H1 (cell line): Measurements from ENCODE around the gene TMEM92. TPM values are rescaled to one million over a fixed set of nuclear protein-coding genes. Genes with fewer than 3 reads are reported as not detected.

Experiments
- CTCF ChIA-PET: fragments of 300-600 bp; sonication (Branson Sonifier 250); formaldehyde crosslinking; loops from one replicate; lab custom pipeline; 2021; ENCODE audit not compliant: partially characterized antibody; lab: Charles Lee
- POLR2A ChIA-PET: fragments of 300-600 bp; sonication (Branson Sonifier 250); formaldehyde crosslinking; loops from one replicate; lab custom pipeline; 2021; ENCODE audit warnings: inconsistent platforms; ENCODE audit not compliant: partially characterized antibody; lab: Charles Lee
- DNase-seq, 2 experiments: peaks; one replicate each; pipeline versions ENCODE4 v3.0.0 to v3.0.0-alpha.2; 2010 to 2022; ENCODE audit warnings: low spot score in 2 of 2, low read depth in 1 of 2, mixed read lengths in 1 of 2
- FAIRE-seq: peaks from 2 replicates; lab custom pipeline; 2011; peaks lifted over from hg19 to GRCh38; lab: Jason Lieb, UNC
- H2AFZ ChIP-seq: 2 replicates; pipeline ENCODE4 v1.8.1; 2012; ENCODE audit warnings: low read length, inconsistent platforms
- H2AK5ac ChIP-seq: 2 replicates; pipeline ENCODE4 v1.6.1; 2013; ENCODE audit warnings: low read depth, low read length
- H2BK120ac ChIP-seq: replicated peaks from 2 replicates; pipeline ENCODE3; 2013; ENCODE audit warnings: low read depth, low read length, inconsistent platforms
- H2BK12ac ChIP-seq: 2 replicates; pipeline ENCODE4 v1.6.1; 2013; ENCODE audit warnings: low read depth, low read length
- H2BK15ac ChIP-seq: 2 replicates; pipeline ENCODE4 v1.6.1; 2013; ENCODE audit warnings: low read length
- H2BK20ac ChIP-seq: 2 replicates; pipeline ENCODE4 v1.6.1; 2013; ENCODE audit warnings: low read length
- H2BK5ac ChIP-seq: 2 replicates; pipeline ENCODE4 v1.6.1; 2013; ENCODE audit warnings: low read depth, low read length
- H3K14ac ChIP-seq: 2 replicates; pipeline ENCODE4 v1.6.1; 2013; ENCODE audit warnings: inconsistent platforms; ENCODE audit not compliant: insufficient read length
- H3K18ac ChIP-seq: 2 replicates; pipeline ENCODE4 v1.6.1; 2013; ENCODE audit warnings: low read length; ENCODE audit errors: extremely low read depth
- H3K23ac ChIP-seq: 2 replicates; pipeline ENCODE4 v1.6.1; 2013; ENCODE audit warnings: inconsistent platforms; ENCODE audit not compliant: insufficient read length
- H3K23me2 ChIP-seq: 2 replicates; pipeline ENCODE4 v1.6.1; 2013; ENCODE audit warnings: low read depth, low read length
- H3K27ac ChIP-seq: 2 replicates; pipeline ENCODE4 v1.6.1; 2011; ENCODE audit warnings: low read depth, low read length, inconsistent platforms
- H3K27me3 ChIP-seq, 4 experiments: replicated peaks in 1 of 4; 1 replicate in 1 of 4; 2 replicates in 3 of 4; pipeline versions ENCODE4 v1.6.1 to v1.8.1; 2011 to 2013; ENCODE audit warnings: low read length in 3 of 4, mild to moderate bottlenecking in 3 of 4, inconsistent platforms in 2 of 4, mixed read lengths in 2 of 4, moderate library complexity in 1 of 4; ENCODE audit not compliant: control insufficient read depth in 3 of 4, insufficient read depth in 3 of 4; ENCODE audit errors: extremely low read depth in 1 of 4
- H3K36me3 ChIP-seq, 4 experiments: 2 replicates each; pipeline versions ENCODE4 v1.6.1 to v1.8.1; 2011 to 2013; ENCODE audit warnings: mild to moderate bottlenecking in 4 of 4, low read length in 3 of 4, moderate library complexity in 2 of 4, control low read depth in 1 of 4, inconsistent platforms in 1 of 4; ENCODE audit not compliant: insufficient read depth in 4 of 4, control insufficient read depth in 2 of 4
- H3K4ac ChIP-seq: replicated peaks from 2 replicates; pipeline ENCODE3; 2013; ENCODE audit warnings: low read length, low read depth, mixed read lengths, inconsistent platforms; ENCODE audit not compliant: insufficient read length
- H3K4me1 ChIP-seq, 4 experiments: replicated peaks in 1 of 4; 1 replicate in 1 of 4; 2 replicates in 3 of 4; pipeline versions ENCODE4 v1.6.1 to v1.8.1; 2011 to 2013; ENCODE audit warnings: low read length in 3 of 4, inconsistent platforms in 2 of 4, mixed read lengths in 1 of 4; ENCODE audit not compliant: insufficient read depth in 4 of 4, control insufficient read depth in 3 of 4
- H3K4me2 ChIP-seq, 2 experiments: 2 replicates each; pipeline versions ENCODE4 v1.6.1 to v1.8.1; 2011 to 2013; ENCODE audit warnings: low read depth in 2 of 2, low read length in 2 of 2, control low read depth in 1 of 2, inconsistent platforms in 1 of 2, mild to moderate bottlenecking in 1 of 2; ENCODE audit not compliant: insufficient read depth in 1 of 2
- H3K4me3 ChIP-seq, 4 experiments: fragments of 200-600, 300-600 bp in 1 of 4; sonication (generic), shearing (Covaris generic), sonication (Bioruptor Twin) in 1 of 4; 2 replicates each; pipeline versions ENCODE4 v1.5.1 to v1.8.1; 2011 to 2016; ENCODE audit warnings: low read length in 4 of 4, low read depth in 3 of 4, control low read depth in 2 of 4, inconsistent platforms in 2 of 4, mild to moderate bottlenecking in 2 of 4, mixed read lengths in 1 of 4, moderate library complexity in 1 of 4; ENCODE audit not compliant: insufficient read depth in 2 of 4; ENCODE audit errors: extremely low read depth in 1 of 4
- H3K56ac ChIP-seq: replicated peaks from 2 replicates; pipeline ENCODE3; 2013; ENCODE audit warnings: low read depth, mild to moderate bottlenecking, mixed read lengths, low read length, inconsistent platforms; ENCODE audit not compliant: insufficient read length
- H3K79me1 ChIP-seq: 2 replicates; pipeline ENCODE4 v1.6.1; 2013; ENCODE audit warnings: low read depth, low read length, control low read depth
- H3K79me2 ChIP-seq, 2 experiments: 2 replicates each; pipeline versions ENCODE4 v1.6.1 to v1.8.1; 2012 to 2013; ENCODE audit warnings: low read length in 2 of 2, mild to moderate bottlenecking in 2 of 2, inconsistent platforms in 1 of 2; ENCODE audit not compliant: insufficient read depth in 2 of 2, control insufficient read depth in 1 of 2
- H3K9ac ChIP-seq, 4 experiments: replicated peaks in 1 of 4; 1 replicate in 1 of 4; 2 replicates in 3 of 4; pipeline versions ENCODE4 v1.6.1 to v1.8.1; 2011 to 2013; ENCODE audit warnings: low read depth in 3 of 4, low read length in 3 of 4, control low read depth in 2 of 4, mild to moderate bottlenecking in 2 of 4, moderate library complexity in 2 of 4, inconsistent platforms in 1 of 4; ENCODE audit errors: extremely low read depth in 1 of 4
- H3K9me3 ChIP-seq, 2 experiments: 2 replicates each; pipeline versions ENCODE4 v1.6.1 to v1.8.1; 2012 to 2013; ENCODE audit warnings: mild to moderate bottlenecking in 2 of 2, moderate library complexity in 2 of 2, control low read depth in 1 of 2, inconsistent platforms in 1 of 2, low read depth in 1 of 2, low read length in 1 of 2, mixed read lengths in 1 of 2; ENCODE audit not compliant: insufficient read depth in 2 of 2
- H4K20me1 ChIP-seq, 2 experiments: replicated peaks in 1 of 2; 2 replicates each; pipeline versions ENCODE3 to v1.8.1; 2011 to 2013; ENCODE audit warnings: inconsistent platforms in 2 of 2, low read length in 2 of 2, mild to moderate bottlenecking in 1 of 2; ENCODE audit not compliant: insufficient read depth in 2 of 2, control insufficient read depth in 1 of 2
- H4K5ac ChIP-seq: 2 replicates; pipeline ENCODE4 v1.6.1; 2013; ENCODE audit warnings: low read length, low read depth, mixed read lengths, inconsistent platforms; ENCODE audit not compliant: insufficient read length
- H4K8ac ChIP-seq: 2 replicates; pipeline ENCODE4 v1.8.0; 2013; ENCODE audit warnings: mild to moderate bottlenecking, moderate library complexity, low read length, inconsistent platforms; ENCODE audit not compliant: insufficient read depth; ENCODE audit errors: extremely low read depth
- H4K91ac ChIP-seq: replicated peaks from 2 replicates; pipeline ENCODE3; 2013; ENCODE audit warnings: low read length, mixed read lengths, inconsistent platforms; ENCODE audit not compliant: insufficient read length
- ASH2L ChIP-seq: fragments of 200-600, 300-600 bp; sonication (generic); IDR thresholded peaks from one replicate; pipeline ENCODE4 v1.7.1; 2017; ENCODE audit warnings: low read length
- KDM5A ChIP-seq: fragments of 200-600 bp; IDR thresholded peaks from 2 replicates; pipeline ENCODE4 v1.7.1; 2012; ENCODE audit warnings: mild to moderate bottlenecking, low read length, inconsistent platforms, mixed read lengths
- MAFK ChIP-seq: IDR thresholded peaks from 2 replicates; pipeline ENCODE4 v1.6.1; 2012; ENCODE audit warnings: low read depth, mild to moderate bottlenecking, improper control_type of control experiment, low read length
- SIN3A ChIP-seq, 2 experiments: IDR thresholded peaks in 1 of 2; conservative IDR thresholded peaks in 1 of 2; 2 replicates each; pipeline ENCODE4 v1.6.1; 2011 to 2012; ENCODE audit warnings: low read length in 2 of 2, improper control_type of control experiment in 1 of 2, low read depth in 1 of 2, mild to moderate bottlenecking in 1 of 2
- TAF7 ChIP-seq: optimal IDR thresholded peaks from 2 replicates; pipeline ENCODE3; 2011; ENCODE audit warnings: low read depth, mild to moderate bottlenecking, inconsistent platforms, low read length, moderate library complexity, borderline replicate concordance
- TCF12 ChIP-seq: IDR thresholded peaks from 2 replicates; pipeline ENCODE4 v1.6.1; 2011; ENCODE audit warnings: low read depth, mild to moderate bottlenecking, low read length
- USF2 ChIP-seq: IDR thresholded peaks from 2 replicates; pipeline ENCODE4 v1.6.1; 2011; ENCODE audit warnings: low read length, improper control_type of control experiment
- WGBS, 2 experiments: shearing (Covaris generic) in 1 of 2; methylation state at CpG; one replicate each; pipeline versions ENCODE4 v1.1.6 to v1.1.7; 2013 to 2015; ENCODE audit warnings: low lambda C conversion rate in 2 of 2, mixed read lengths in 2 of 2, inconsistent platforms in 1 of 2, low coverage in 1 of 2, missing lambda C conversion rate in 1 of 2; ENCODE audit not compliant: insufficient replicate concordance in 2 of 2, insufficient coverage in 1 of 2, insufficient read length in 1 of 2; ENCODE audit errors: extremely low coverage in 1 of 2, missing lambda C conversion rate in 1 of 2; 5-methylcytosine and 5-hydroxymethylcytosine counted together
- polyA plus RNA-seq, 7 experiments: library from polyadenylated mRNA; depleted of rRNA in 3 of 7; stranded (reverse) in 5 of 7; unstranded in 2 of 7; fragments of >200 nt in 5 of 7; fragments of 200-250 nt in 2 of 7; gene quantifications; 1 replicate in 5 of 7; 2 replicates in 1 of 7; 4 replicates in 1 of 7; pipeline versions ENCODE4 v1.2.1 to v1.2.3, GENCODE V29; 2011 to 2013; ENCODE audit warnings: missing spikeins in 2 of 7, mixed read lengths in 2 of 7
- total RNA-seq: library from RNA; stranded (reverse); fragmentation: NEBNext Ultra II Directional; extraction: Animal tissue kit (Norgen Biotek cat#: 25700); gene quantifications from 2 replicates; pipeline ENCODE4 v1.2.1, GENCODE V29; 2021

The TMEM92 gene
- total and polyA plus RNA-seq, 2 of the 8 experiments (the other 6 are each of a cell fraction or from before 2014, with no cell fraction given) = 11.9 to 24.8 TPM

DNA sequence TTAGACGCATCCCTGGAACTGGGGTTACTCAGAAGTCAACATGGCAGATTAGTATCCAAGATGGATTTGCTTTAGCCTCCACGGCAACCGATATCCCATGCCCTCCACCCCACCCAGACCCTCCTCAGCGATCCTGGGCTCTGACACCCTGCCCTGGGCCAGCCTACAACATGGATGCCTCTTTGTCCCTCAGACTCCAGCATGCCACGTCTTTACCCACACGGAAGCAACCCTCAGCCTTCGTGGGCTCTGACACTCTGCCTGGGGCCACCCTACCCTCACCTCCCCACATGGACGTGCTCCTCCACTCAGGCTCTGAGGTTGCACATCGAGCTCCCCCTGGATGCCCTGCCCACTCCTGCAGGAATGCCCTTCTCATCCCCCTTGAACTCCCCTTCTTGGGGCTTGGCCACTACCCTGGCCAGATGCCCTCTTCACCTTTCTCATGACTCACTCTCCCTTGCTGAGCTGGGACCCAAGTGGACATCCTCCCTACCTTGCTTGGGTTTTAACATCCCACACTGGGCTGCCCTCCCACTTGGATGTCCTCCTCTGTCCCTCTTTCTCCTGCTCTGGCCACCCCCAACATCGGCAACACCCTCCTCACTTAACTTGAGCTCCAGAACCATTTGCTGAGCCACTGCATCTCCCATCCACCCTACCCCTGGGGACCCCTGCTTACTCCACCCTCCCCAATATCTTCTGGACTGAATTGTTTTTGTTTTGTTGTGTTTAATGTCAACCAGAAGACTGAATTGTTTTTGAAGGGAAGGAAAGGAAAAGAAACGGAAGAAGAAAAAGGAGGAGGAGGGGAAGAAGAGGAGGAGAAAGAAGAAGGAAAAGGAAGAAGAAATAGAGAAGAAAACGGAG lies 18.3 kb upstream of the TMEM92 start:
- ChIA-PET CTCF (interaction anchor here (0.6 to 6.9 kb wide), 9 partner anchors 13 to 1026 kb away, joined by 3 to 46 read pairs (median 3); partner anchors contain the start of gene COL1A1), POLR2A (interaction anchor here (0.7 kb wide), 1 partner anchor 11 kb away, joined by 3 read pairs; no protein-coding TSS in a partner anchor)
- no peak overlapping the region for H2BK20ac ChIP-seq
- H4K20me1 ChIP-seq = no peaks in the 10 kb centered on the region
- H2AK5ac ChIP-seq = no peak overlapping the region
- no peak overlapping the region for H3K27ac ChIP-seq
- no peak overlapping the region for H4K91ac ChIP-seq
- TF ChIP-seq TCF12 (no peak), SIN3A (conservative IDR thresholded peaks at IDR 0.05 in 1 of 2, IDR thresholded peaks at IDR 0.05 in 1 of 2; ENCODE audit: low read depth in 1 of 2, low read length in 2 of 2) (no peak), KDM5A (no peak), MAFK (no peak), USF2 (no peak), TAF7 (no peak), ASH2L (no peak)
- FAIRE-seq (no peak), DNase-seq (no peak)
- no peak overlapping the region for H4K8ac ChIP-seq
- H4K5ac ChIP-seq = no peak overlapping the region
- no peak overlapping the region for H3K4me2 ChIP-seq
- WGBS, 2 experiments = 81 to 90% methylated on average over 2 to 12 of the region's 12 CpGs
- no peak overlapping the region for H3K4ac ChIP-seq
- H3K79me1 ChIP-seq = no peaks in the 10 kb centered on the region
- no peak overlapping the region for H3K4me3 ChIP-seq
- H3K56ac ChIP-seq = no peak overlapping the region
- H3K79me2 ChIP-seq = no peaks in the 10 kb centered on the region
- H3K23me2 ChIP-seq = no peaks in the 10 kb centered on the region
- H2BK5ac ChIP-seq = no peak overlapping the region
- no peaks in the 10 kb centered on the region for H3K9me3 ChIP-seq
- no peaks in the 10 kb centered on the region for H3K27me3 ChIP-seq
- H3K18ac ChIP-seq = no peak overlapping the region
- no peaks in the 10 kb centered on the region for H3K36me3 ChIP-seq
- no peak overlapping the region for H2BK120ac ChIP-seq
- H2BK15ac ChIP-seq = no peak overlapping the region
- no peak overlapping the region for H2AFZ ChIP-seq
- peaks cover 0 to 10% (median 3%) of the 10 kb centered on the region in 4 experiments; a peak in 4 of 7 replicates for H3K4me1 ChIP-seq
- no peak overlapping the region for H3K14ac ChIP-seq
- H2BK12ac ChIP-seq = no peak overlapping the region
- no peak overlapping the region for H3K9ac ChIP-seq
- no peak overlapping the region for H3K23ac ChIP-seq
